ENCODE results near the gene HOXA1.

The HOXA1 gene

GRCh38 chr7:27123007-27123476 lies 27.2 kb upstream of the HOXA1 start:
- no peaks in the 10 kb centered on the region for H3K79me1 ChIP-seq (replicated peaks; ENCODE audit: low read length, poor library complexity, severe bottlenecking)
- peak overlapping the region; percentile 98 for H2BK5ac ChIP-seq (ENCODE audit: low read depth, low read length, poor library complexity, severe bottlenecking)
- DNase-seq: peak; percentile 10
- peaks cover 16% of the 10 kb centered on the region for H3K4me1 ChIP-seq (ENCODE audit: control insufficient read depth, insufficient read depth, low read depth, low read length)
- peak overlapping the region; percentile 100 for H2AK5ac ChIP-seq (ENCODE audit: low read length, severe bottlenecking)
- peaks cover 10 to 53% of the 10 kb centered on the region in 2 experiments for H3K36me3 ChIP-seq (ENCODE audit: control insufficient read depth in 1 of 2, insufficient read depth in 2 of 2, low read depth in 1 of 2, low read length in 2 of 2)
- H4K8ac ChIP-seq (ENCODE audit: low read length): no peak overlapping the region
- peak overlapping the region; percentile 86 for H3K4me2 ChIP-seq (ENCODE audit: low read length, poor library complexity, severe bottlenecking)
- H3K4me3 ChIP-seq (ENCODE audit: insufficient read depth in 1 of 2, low read depth in 1 of 2, low read length in 2 of 2): peak overlapping the region in 1 of 2 experiments; percentile 78
- peak overlapping the region in 1 of 2 experiments; percentile 21 for H3K18ac ChIP-seq (ENCODE audit: low read depth in 1 of 2, low read length in 2 of 2)
- peak overlapping the region; percentile 99 for H3K27ac ChIP-seq (ENCODE audit: low read length, poor library complexity, severe bottlenecking)
- peak overlapping the region in 1 of 2 experiments; percentile 85 for H3K23ac ChIP-seq (ENCODE audit: low read length in 2 of 2)
- no peaks in the 10 kb centered on the region for H3K27me3 ChIP-seq (ENCODE audit: control insufficient read depth in 1 of 2, insufficient read depth in 1 of 2, low read length in 2 of 2)
- H2BK12ac ChIP-seq (ENCODE audit: low read length in 2 of 2): peak overlapping the region in 1 of 2 experiments; percentile 67
- H2AFZ ChIP-seq (ENCODE audit: low read depth, low read length): no peak overlapping the region
- H3K9ac ChIP-seq (ENCODE audit: low read length): peak overlapping the region; percentile 13
- H3K9me3 ChIP-seq (ENCODE audit: control insufficient read depth, low read length): no peaks in the 10 kb centered on the region
- H3K14ac ChIP-seq (ENCODE audit: low read length in 2 of 2): no peak overlapping the region
- H2BK15ac ChIP-seq (ENCODE audit: low read depth, poor library complexity, severe bottlenecking): no peak overlapping the region
- H3K4ac ChIP-seq (ENCODE audit: low read depth in 1 of 2, low read length in 2 of 2): no peak overlapping the region
- H4K91ac ChIP-seq (ENCODE audit: low read length): no peak overlapping the region
- 9% methylated on average over 8 of the region's 14 CpGs for WGBS
- no peak overlapping the region for H2BK120ac ChIP-seq (ENCODE audit: low read depth, low read length)

- Histone ChIP-seq H3K4me2 (ENCODE audit: low read length, poor library complexity, severe bottlenecking) (peak overlapping the region; percentile 86), H3K4me1 (ENCODE audit: control insufficient read depth, insufficient read depth, low read depth, low read length) (peaks cover 16% of the 10 kb centered on the region), H3K23ac (ENCODE audit: low read length in 2 of 2) (no peak overlapping the region), H2BK5ac (ENCODE audit: low read depth, low read length, poor library complexity, severe bottlenecking) (peak overlapping the region; percentile 99), H3K9ac (ENCODE audit: low read length) (peak overlapping the region; percentile 62), H3K36me3 (ENCODE audit: control insufficient read depth in 1 of 2, insufficient read depth in 2 of 2, low read depth in 1 of 2, low read length in 2 of 2) (peaks cover 15 to 55% of the 10 kb centered on the region in 2 experiments), H3K9me3 (ENCODE audit: control insufficient read depth, low read length) (no peaks in the 10 kb centered on the region), H3K4me3 (ENCODE audit: insufficient read depth in 1 of 2, low read depth in 1 of 2, low read length in 2 of 2) (peak overlapping the region; percentile 18 to 78), H2AK5ac (ENCODE audit: low read length, severe bottlenecking) (peak overlapping the region; percentile 91), H3K18ac (ENCODE audit: low read depth in 1 of 2, low read length in 2 of 2) (no peak overlapping the region), H2AFZ (ENCODE audit: low read depth, low read length) (no peak overlapping the region), H2BK120ac (ENCODE audit: low read depth, low read length) (no peak overlapping the region), H3K14ac (ENCODE audit: low read length in 2 of 2) (peak overlapping the region in 1 of 2 experiments; percentile 22), H3K4ac (ENCODE audit: low read depth in 1 of 2, low read length in 2 of 2) (no peak overlapping the region), H2BK15ac (ENCODE audit: low read depth, poor library complexity, severe bottlenecking) (no peak overlapping the region), H4K8ac (ENCODE audit: low read length) (peak overlapping the region; percentile 79), H3K27me3 (ENCODE audit: control insufficient read depth in 1 of 2, insufficient read depth in 1 of 2, low read length in 2 of 2) (no peaks in the 10 kb centered on the region), H4K91ac (ENCODE audit: low read length) (no peak overlapping the region), H3K79me1 (replicated peaks; ENCODE audit: low read length, poor library complexity, severe bottlenecking) (no peaks in the 10 kb centered on the region), H3K27ac (ENCODE audit: low read length, poor library complexity, severe bottlenecking) (peak overlapping the region; percentile 99), H2BK12ac (ENCODE audit: low read length in 2 of 2) (no peak overlapping the region)
- DNase-seq: no peak
- 10% methylated on average over 37 of the region's 42 CpGs for WGBS
Measured at GRCh38 chr7:27122077-27122910, 26.5 kb upstream of the HOXA1 start.

GRCh38 chr7:27121684-27122076 lies 25.9 kb upstream of the HOXA1 start:
- Histone ChIP-seq H4K91ac (ENCODE audit: low read length) (no peak overlapping the region), H2BK5ac (ENCODE audit: low read depth, low read length, poor library complexity, severe bottlenecking) (peak overlapping the region; percentile 99), H3K27me3 (ENCODE audit: control insufficient read depth in 1 of 2, insufficient read depth in 1 of 2, low read length in 2 of 2) (no peaks in the 10 kb centered on the region), H3K36me3 (ENCODE audit: control insufficient read depth in 1 of 2, insufficient read depth in 2 of 2, low read depth in 1 of 2, low read length in 2 of 2) (peaks cover 19 to 55% of the 10 kb centered on the region in 2 experiments), H3K4me3 (ENCODE audit: insufficient read depth in 1 of 2, low read depth in 1 of 2, low read length in 2 of 2) (peak overlapping the region; percentile 18 to 78), H3K27ac (ENCODE audit: low read length, poor library complexity, severe bottlenecking) (peak overlapping the region; percentile 99), H3K4ac (ENCODE audit: low read depth in 1 of 2, low read length in 2 of 2) (no peak overlapping the region), H3K4me1 (ENCODE audit: control insufficient read depth, insufficient read depth, low read depth, low read length) (peaks cover 16% of the 10 kb centered on the region), H2BK120ac (ENCODE audit: low read depth, low read length) (no peak overlapping the region), H3K23ac (ENCODE audit: low read length in 2 of 2) (no peak overlapping the region), H3K9ac (ENCODE audit: low read length) (peak overlapping the region; percentile 62), H3K4me2 (ENCODE audit: low read length, poor library complexity, severe bottlenecking) (peak overlapping the region; percentile 86), H2BK15ac (ENCODE audit: low read depth, poor library complexity, severe bottlenecking) (no peak overlapping the region), H3K18ac (ENCODE audit: low read depth in 1 of 2, low read length in 2 of 2) (no peak overlapping the region), H2AK5ac (ENCODE audit: low read length, severe bottlenecking) (peak overlapping the region; percentile 64), H3K14ac (ENCODE audit: low read length in 2 of 2) (no peak overlapping the region), H3K9me3 (ENCODE audit: control insufficient read depth, low read length) (no peaks in the 10 kb centered on the region), H2BK12ac (ENCODE audit: low read length in 2 of 2) (no peak overlapping the region), H4K8ac (ENCODE audit: low read length) (no peak overlapping the region), H3K79me1 (replicated peaks; ENCODE audit: low read length, poor library complexity, severe bottlenecking) (no peaks in the 10 kb centered on the region), H2AFZ (ENCODE audit: low read depth, low read length) (no peak overlapping the region)
- WGBS: 57% methylated on average over 7 of the region's 7 CpGs
- DNase-seq: no peak

GRCh38 chr7:27119412-27119911 lies 23.7 kb upstream of the HOXA1 start:
- Histone ChIP-seq H2BK120ac (ENCODE audit: low read depth, low read length) (no peak overlapping the region), H2AK5ac (ENCODE audit: low read length, severe bottlenecking) (peak overlapping the region; percentile 95), H3K4me2 (ENCODE audit: low read length, poor library complexity, severe bottlenecking) (peak overlapping the region; percentile 50), H3K4me1 (ENCODE audit: control insufficient read depth, insufficient read depth, low read depth, low read length) (peaks cover 5% of the 10 kb centered on the region), H2BK15ac (ENCODE audit: low read depth, poor library complexity, severe bottlenecking) (no peak overlapping the region), H4K91ac (ENCODE audit: low read length) (no peak overlapping the region), H4K8ac (ENCODE audit: low read length) (no peak overlapping the region), H3K9me3 (ENCODE audit: control insufficient read depth, low read length) (no peaks in the 10 kb centered on the region), H3K14ac (ENCODE audit: low read length in 2 of 2) (no peak overlapping the region), H2BK5ac (ENCODE audit: low read depth, low read length, poor library complexity, severe bottlenecking) (peak overlapping the region; percentile 84), H3K27ac (ENCODE audit: low read length, poor library complexity, severe bottlenecking) (peak overlapping the region; percentile 99), H3K23ac (ENCODE audit: low read length in 2 of 2) (no peak overlapping the region), H3K4ac (ENCODE audit: low read depth in 1 of 2, low read length in 2 of 2) (no peak overlapping the region), H2AFZ (ENCODE audit: low read depth, low read length) (no peak overlapping the region), H3K4me3 (ENCODE audit: insufficient read depth in 1 of 2, low read depth in 1 of 2, low read length in 2 of 2) (no peak overlapping the region), H3K9ac (ENCODE audit: low read length) (no peak overlapping the region), H3K27me3 (ENCODE audit: control insufficient read depth in 1 of 2, insufficient read depth in 1 of 2, low read length in 2 of 2) (no peaks in the 10 kb centered on the region), H3K36me3 (ENCODE audit: control insufficient read depth in 1 of 2, insufficient read depth in 2 of 2, low read depth in 1 of 2, low read length in 2 of 2) (peaks cover 25 to 47% of the 10 kb centered on the region in 2 experiments), H3K79me1 (replicated peaks; ENCODE audit: low read length, poor library complexity, severe bottlenecking) (no peaks in the 10 kb centered on the region), H3K18ac (ENCODE audit: low read depth in 1 of 2, low read length in 2 of 2) (no peak overlapping the region), H2BK12ac (ENCODE audit: low read length in 2 of 2) (no peak overlapping the region)
- WGBS: 80% methylated on average over 1 of the region's 1 CpG
- no peak for DNase-seq
